Esophagus muscularis mucosa (tissue), 4 donors: Measurements from ENCODE around the gene B3GALT4.

Experiments used
- CTCF ChIP-seq, 3 experiments: fragments of 200-600 bp in 2 of 3; fragments of 450-650 bp in 1 of 3; sonication (generic) in 2 of 3; IDR thresholded peaks; one replicate each; pipeline ENCODE4 v1.5.1; 2017 to 2019; ENCODE audit warnings: antibody characterized with exemption in 3 of 3, mild to moderate bottlenecking in 2 of 3, moderate library complexity in 1 of 3
- EP300 ChIP-seq: sonication (generic); formaldehyde crosslinking; IDR thresholded peaks from one replicate; pipeline ENCODE4 v1.6.1; 2017; ENCODE audit warnings: antibody characterized with exemption
- POLR2A ChIP-seq: fragments of 450-650 bp; IDR thresholded peaks from one replicate; pipeline ENCODE4 v1.6.1; 2017; ENCODE audit warnings: antibody characterized with exemption, moderate library complexity, mild to moderate bottlenecking, low read depth
- POLR2AphosphoS5 ChIP-seq, 2 donors: sonication (generic); formaldehyde crosslinking; IDR thresholded peaks; one replicate each; pipeline ENCODE4 v1.6.1; 2017; ENCODE audit warnings: antibody characterized with exemption in 2 of 2

DNA sequence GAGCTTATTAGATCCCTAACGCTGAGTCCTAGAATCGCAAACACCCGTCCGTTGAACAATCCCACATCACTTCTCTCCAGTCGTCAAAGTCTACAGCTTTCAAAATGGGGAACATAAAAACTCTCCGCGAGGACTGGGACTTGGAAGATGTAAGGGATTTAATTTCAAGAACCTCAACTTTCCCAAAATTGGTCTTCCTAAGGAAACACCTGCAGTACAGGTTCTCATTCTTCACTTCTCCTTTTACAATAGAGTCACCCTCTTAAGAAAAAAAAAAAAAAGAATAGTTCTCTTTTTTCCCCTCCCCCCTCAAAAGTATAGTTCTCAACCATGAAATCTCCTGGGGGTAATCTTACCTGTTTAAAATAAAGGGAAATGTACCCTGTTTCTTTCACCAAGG lies 47.2 kb downstream of the B3GALT4 start:
- TF ChIP-seq CTCF (IDR thresholded peaks at IDR 0.05) (no peak), POLR2AphosphoS5 (IDR thresholded peaks at IDR 0.05) (no peak), POLR2A (no peak), EP300 (no peak)
